Lower leg skin (tissue), 3 donors: Measurements from ENCODE around the gene DLGAP1.

ENCODE experiments used
- POLR2A ChIP-seq, 2 donors: fragments of 450-650 bp; IDR thresholded peaks; one replicate each; pipeline ENCODE4 v1.6.1; 2016 to 2017; ENCODE audit warnings: antibody characterized with exemption in 2 of 2, mild to moderate bottlenecking in 1 of 2, moderate library complexity in 1 of 2
- TF ChIP-seq, protein P1 (sequence below), 3 donors: fragments of 450-650 bp; IDR thresholded peaks; one replicate each; pipeline ENCODE4 v1.5.1; 2016; ENCODE audit warnings: antibody characterized with exemption in 3 of 3, mild to moderate bottlenecking in 3 of 3, moderate library complexity in 2 of 3

DNA sequence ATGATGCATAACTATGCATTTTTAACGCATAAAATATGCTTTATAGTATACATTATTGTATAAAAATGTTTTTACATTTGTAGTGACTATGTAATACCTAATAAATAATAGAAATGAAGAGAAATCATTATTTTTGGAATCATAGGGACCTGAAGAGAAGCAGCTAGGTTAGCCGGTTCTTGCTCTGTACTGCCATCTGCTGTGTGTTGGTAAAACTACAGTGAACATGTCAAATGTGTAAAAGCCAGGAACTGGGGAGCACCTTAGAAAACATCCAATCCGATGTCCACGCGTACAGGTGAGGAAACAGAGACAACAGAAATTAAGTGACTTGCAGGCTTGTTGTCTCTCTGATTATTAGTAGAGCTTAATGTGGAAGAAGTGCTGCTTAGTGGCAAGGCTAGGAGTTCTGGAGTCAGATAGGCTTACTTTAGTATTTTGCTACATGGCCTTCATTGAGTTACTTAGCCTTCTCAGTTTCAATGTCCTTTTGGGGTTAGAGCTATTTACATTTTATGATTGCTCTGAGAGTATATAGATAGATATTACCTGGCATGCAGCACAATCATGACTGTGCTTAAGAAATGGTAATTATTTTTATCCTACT lies 386.5 kb downstream of the DLGAP1 start:
- TF ChIP-seq POLR2A (IDR thresholded peaks at IDR 0.05) = no peak
- TF ChIP-seq, protein P1, sequence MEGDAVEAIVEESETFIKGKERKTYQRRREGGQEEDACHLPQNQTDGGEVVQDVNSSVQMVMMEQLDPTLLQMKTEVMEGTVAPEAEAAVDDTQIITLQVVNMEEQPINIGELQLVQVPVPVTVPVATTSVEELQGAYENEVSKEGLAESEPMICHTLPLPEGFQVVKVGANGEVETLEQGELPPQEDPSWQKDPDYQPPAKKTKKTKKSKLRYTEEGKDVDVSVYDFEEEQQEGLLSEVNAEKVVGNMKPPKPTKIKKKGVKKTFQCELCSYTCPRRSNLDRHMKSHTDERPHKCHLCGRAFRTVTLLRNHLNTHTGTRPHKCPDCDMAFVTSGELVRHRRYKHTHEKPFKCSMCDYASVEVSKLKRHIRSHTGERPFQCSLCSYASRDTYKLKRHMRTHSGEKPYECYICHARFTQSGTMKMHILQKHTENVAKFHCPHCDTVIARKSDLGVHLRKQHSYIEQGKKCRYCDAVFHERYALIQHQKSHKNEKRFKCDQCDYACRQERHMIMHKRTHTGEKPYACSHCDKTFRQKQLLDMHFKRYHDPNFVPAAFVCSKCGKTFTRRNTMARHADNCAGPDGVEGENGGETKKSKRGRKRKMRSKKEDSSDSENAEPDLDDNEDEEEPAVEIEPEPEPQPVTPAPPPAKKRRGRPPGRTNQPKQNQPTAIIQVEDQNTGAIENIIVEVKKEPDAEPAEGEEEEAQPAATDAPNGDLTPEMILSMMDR (IDR thresholded peaks at IDR 0.05) = no peak
